Stimulated activated CD8-positive, alpha-beta memory T cell treated with anti-CD3 and anti-CD28 coated beads, Interleukin-12 subunit alpha, Interleukin-12 subunit beta, amount 100 ng/mL, for 24 hours (primary cell): ENCODE results near the gene ENAH.

ENCODE experiments used
- DNase-seq: peaks from one replicate; pipeline ENCODE4 v3.0.0-alpha.2; 2020; ENCODE audit errors: extremely low read depth

ENAH gene

GRCh38 chr1:225607355-225607754 lies 45.6 kb downstream of the ENAH start:
- DNase-seq, result no peak

GRCh38 chr1:225603538-225604354 lies 49.2 kb downstream of the ENAH start:
- DNase-seq, result no peak

DNA sequence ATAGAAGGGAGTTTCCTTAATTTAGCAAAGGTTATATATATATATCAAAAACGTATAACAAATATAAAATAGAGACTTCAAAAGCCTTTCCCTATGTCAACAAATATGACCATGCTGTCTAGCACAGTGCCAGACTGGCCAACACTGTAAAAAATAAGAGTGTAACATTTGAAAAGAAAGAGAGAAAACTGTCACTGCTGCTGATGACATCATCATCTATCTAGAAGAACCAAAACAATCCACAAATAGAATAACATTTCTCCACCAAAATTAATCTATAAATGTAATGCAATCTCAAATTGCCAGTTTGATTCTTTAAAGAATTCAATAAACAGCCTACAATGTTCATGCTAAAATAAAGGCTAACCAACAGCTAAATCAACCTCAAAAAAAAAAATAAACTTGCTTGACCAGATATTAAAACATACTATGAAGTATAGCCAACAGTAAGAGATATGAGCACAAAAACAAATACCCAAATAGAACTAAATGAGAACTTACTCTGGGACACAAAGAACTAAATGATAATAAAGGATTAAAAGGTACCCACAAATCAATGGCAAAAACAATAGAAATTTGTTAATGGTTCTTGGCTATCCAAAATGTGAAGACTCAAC lies 50.2 kb downstream of the ENAH start:
- no peak for DNase-seq

- no peak for DNase-seq
Measured at GRCh38 chr1:225601902-225602589, 50.9 kb downstream of the ENAH start.

DNA sequence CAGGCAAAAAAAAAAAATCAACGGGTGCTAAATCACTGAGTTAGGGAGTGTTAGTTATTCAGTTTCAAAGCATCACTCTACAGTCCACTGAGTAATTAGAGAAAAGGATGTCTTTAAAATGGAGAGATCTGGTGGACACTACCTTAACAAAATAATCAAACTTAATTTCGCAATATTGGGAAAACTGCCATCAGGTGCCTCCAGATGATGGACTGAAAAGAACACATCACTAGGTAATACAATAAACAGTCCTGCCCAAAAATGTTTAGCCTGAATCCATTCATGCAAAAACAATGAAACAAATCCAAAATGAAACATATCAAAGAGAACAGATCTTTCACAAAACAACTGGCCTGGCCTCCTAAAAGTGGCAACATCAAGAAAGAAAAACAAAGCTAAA lies 54.1 kb downstream of the ENAH start:
- no peak for DNase-seq

- no peak for DNase-seq
Measured at GRCh38 chr1:225597926-225598575, 54.9 kb downstream of the ENAH start.

DNA sequence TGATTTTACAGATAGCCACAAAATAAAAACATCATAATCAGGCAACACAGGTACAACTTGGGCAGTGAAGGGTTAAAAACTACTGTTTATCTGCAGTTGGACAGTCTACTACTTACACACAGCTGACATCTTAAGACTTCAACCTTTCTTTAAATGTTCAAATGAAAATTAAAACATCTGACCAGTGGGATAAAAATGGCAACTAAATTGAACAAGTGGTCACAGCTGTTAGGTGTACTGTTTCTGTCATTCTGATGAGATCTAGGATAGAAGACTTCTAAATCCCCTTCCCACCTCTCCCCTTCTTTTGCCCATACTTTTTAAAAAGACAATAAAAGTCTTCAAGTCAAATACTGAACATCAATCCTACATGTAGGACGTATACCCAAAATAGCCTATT lies 56.2 kb downstream of the ENAH start:
- DNase-seq, result no peak

GRCh38 chr1:225595974-225596551 lies 56.9 kb downstream of the ENAH start:
- no peak for DNase-seq

DNA sequence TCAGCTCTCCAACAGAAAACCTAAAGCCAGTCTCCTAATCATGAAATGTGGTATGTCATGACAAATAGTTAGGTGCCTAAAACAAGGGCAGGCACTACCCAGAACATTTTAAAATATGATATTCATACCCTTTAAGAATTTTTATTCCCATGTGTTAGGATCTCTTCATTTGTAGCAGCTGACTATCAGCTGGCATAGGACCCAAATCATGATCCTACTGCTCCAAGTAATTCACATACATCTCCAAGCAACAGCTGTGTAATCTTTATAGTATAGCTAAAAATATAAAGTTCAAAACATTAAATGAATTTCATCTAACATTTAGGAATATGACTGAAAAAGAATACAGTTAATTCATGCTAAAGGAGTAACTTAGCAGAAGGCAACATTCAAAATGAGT lies 57.5 kb downstream of the ENAH start:
- DNase-seq, result no peak

DNA sequence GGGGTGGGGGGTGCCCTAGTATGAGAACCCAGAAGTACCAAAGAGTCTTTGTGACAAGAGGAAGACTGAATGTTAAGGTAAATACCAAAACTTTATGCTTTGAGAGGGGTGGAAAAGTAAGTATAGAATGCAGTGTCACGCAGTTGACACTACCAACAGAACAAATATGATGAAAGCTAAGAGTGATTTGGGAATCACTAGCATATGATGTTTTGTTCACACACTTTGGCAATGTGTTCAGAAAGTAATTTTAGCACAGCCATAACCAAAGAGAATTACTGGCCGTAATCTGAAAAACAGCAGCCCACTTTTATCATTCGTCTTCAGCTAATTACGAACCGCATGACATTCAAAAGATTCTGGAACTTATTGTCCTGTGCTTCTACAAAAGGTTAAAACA lies 59.5 kb downstream of the ENAH start:
- no peak for DNase-seq

GRCh38 chr1:225592362-225593025 lies 60.4 kb downstream of the ENAH start:
- DNase-seq, result no peak

- DNase-seq, result no peak
Measured at GRCh38 chr1:225587310-225587709, 65.6 kb downstream of the ENAH start.

DNA sequence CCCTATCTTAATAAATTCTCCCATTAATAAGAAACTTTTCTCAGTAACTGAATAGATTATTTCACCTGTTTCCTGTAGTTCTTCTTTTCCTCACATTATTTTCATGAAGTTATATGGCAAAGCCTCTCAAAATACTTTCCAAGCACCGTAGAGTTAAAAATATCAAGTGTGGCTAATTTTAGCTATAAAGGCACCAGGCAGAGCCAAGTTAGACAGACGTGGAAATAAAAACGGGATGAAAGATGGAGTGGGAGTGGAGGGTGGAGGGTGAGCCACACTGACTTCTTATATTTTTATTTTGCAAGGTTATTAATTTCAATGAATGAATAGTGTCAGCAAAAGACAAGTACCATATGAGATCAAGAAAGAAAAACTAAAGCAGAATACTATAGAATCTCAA lies 71.7 kb downstream of the ENAH start:
- no peak for DNase-seq

GRCh38 chr1:225580238-225581099 lies 72.5 kb downstream of the ENAH start:
- DNase-seq, result no peak

- DNase-seq, result no peak
Measured at GRCh38 chr1:225578251-225578977, 74.5 kb downstream of the ENAH start.

DNA sequence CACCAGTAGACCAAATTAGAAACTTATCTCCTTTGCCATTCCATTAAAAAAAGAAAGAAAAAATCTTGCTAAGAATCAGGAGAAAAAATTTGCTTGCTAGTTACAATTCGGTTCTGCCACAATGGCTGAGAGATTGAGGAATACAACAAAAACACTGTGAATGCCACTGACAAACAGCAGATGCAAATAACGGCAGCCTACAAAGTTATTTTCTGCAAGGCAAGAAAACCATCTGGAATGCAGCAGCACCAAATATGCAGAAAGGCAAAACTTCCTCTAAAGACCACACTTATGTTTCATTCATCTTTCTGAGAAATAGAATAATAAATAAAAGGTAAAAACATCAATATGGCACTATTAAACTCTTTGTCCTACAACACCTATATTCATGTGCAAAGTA lies 75.7 kb downstream of the ENAH start:
- no peak for DNase-seq

DNA sequence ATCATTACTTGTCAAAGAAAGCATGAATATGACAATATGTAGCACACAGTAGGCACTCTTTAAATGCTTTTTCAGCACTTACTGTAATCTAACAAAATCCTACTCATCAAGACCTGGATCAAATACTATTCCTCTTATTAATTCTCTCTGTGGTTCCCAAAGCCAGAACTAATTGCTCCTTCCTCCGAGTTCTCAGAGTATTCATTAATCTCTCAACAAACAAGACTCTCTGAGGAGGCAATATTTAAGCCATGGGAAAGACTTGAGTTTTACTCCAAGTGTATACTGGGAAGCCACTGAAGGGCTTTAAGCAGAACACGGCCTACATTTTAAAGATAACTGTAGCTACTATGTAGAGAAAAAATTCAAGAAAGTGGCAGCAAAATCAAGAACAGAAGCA lies 79.7 kb downstream of the ENAH start:
- DNase-seq, result no peak

DNA sequence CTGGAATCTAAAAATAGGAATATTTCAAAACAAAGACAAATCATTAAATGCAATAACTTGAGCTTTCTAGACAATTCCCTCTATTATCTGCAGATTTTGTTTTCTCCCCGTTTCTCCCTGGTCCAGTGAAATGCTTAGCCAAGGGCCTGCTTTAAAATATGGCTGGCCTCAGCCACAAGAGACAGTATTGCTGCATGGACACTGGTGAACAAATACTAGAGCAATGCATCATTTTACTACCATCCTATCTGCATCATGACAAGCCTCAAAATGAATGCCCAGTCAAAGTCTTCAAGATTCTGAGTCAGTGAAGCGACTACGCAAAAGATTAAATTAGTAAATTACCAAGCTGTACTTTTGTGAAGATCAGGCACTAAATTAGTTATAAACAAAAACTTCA lies 80.5 kb downstream of the ENAH start:
- DNase-seq, result no peak

DNA sequence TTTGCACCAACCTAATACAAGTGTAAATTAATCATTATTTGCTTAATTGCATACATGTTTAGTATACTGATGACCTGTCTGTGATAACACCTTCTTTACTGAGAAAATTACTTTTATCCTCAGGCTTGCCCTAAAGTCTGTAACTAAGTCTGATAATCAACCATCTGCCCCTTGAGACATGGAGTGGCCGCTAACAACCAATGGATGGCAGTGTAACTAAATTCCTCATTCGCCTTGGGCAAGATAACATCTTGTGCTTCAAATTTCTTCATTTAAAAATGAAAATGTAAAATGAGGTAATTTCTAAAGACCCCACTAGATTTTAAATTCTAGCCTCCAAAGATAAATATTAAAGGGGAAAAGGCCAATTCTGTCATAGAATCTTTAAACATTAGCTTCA lies 85.1 kb downstream of the ENAH start:
- DNase-seq, result no peak

DNA sequence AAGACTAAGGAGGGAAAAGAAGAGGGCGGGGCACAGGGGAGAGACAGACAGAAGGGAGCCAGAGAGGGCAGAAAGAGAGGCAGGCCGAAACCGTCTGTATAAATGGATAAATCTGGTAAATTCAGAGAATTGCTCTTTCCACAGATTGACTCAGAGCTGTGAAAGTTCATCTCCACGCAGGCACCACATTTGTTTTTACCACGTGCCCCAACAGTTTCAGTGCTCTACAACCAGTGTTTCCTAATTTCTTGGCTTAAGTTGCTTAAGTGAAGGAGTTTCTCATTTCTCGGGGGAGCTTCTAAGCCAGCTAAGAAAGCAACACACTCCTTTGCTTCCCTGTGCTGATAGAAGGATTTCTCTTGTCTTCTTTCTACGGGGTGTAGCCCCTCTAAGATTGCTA lies 87.1 kb downstream of the ENAH start:
- no peak for DNase-seq
